ENCODE data around the gene MATN4.

The MATN4 gene

DNA sequence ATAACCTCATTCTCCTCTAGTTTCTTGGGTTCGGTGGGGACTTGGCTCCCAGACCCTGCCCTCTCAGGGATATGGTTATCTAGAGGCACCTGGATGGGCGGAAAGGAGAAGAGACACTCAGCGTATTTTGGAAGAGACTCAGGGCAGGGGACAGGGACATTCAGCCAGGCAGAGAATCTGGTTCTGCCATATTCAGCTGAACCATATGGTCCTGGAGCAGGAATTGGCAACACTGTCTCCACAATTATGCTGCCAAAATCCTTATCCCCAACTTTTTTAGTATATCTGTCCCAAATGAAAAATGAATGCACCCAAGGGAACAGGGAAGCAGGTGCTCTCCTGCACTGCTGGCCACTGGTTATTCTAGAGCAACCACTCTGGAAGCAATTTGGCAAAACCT lies 22.4 kb upstream of the MATN4 start:
- Histone ChIP-seq H3K36me3 (ENCODE audit: control insufficient read depth in 4 of 4, insufficient read depth in 4 of 4, low read length in 3 of 4) (peaks cover 0 to 11% (median 5%) of the 10 kb centered on the region in 4 experiments), H3K4me3 (ENCODE audit: control insufficient read depth in 1 of 7, extremely low read depth in 1 of 7, insufficient read depth in 4 of 7, low read depth in 2 of 7, low read length in 6 of 7) (no peak overlapping the region), H3K27ac (ENCODE audit: insufficient read depth in 1 of 2, low read depth in 1 of 2, low read length in 2 of 2, poor library complexity in 1 of 2, severe bottlenecking in 2 of 2) (no peak overlapping the region), H3K27me3 (replicated peaks in 2 of 5; ENCODE audit: control insufficient read depth in 4 of 5, insufficient read depth in 5 of 5, low read length in 4 of 5) (no peaks in the 10 kb centered on the region), H3K4me1 (ENCODE audit: control extremely low read depth in 1 of 4, control insufficient read depth in 4 of 4, insufficient read depth in 4 of 4, low read length in 3 of 4) (peaks cover 0 to 7% (median 2%) of the 10 kb centered on the region in 4 experiments), H3K9me3 (ENCODE audit: control extremely low read depth in 1 of 5, control insufficient read depth in 4 of 5, insufficient read depth in 2 of 5, low read depth in 1 of 5, low read length in 4 of 5) (no peaks in the 10 kb centered on the region)
- ChIA-PET POLR2A (no interaction called here), CTCF (no interaction called here)
- 100% methylated on average over 3 of the region's 3 CpGs for WGBS (ENCODE audit: insufficient coverage)
- no peak for DNase-seq

DNA sequence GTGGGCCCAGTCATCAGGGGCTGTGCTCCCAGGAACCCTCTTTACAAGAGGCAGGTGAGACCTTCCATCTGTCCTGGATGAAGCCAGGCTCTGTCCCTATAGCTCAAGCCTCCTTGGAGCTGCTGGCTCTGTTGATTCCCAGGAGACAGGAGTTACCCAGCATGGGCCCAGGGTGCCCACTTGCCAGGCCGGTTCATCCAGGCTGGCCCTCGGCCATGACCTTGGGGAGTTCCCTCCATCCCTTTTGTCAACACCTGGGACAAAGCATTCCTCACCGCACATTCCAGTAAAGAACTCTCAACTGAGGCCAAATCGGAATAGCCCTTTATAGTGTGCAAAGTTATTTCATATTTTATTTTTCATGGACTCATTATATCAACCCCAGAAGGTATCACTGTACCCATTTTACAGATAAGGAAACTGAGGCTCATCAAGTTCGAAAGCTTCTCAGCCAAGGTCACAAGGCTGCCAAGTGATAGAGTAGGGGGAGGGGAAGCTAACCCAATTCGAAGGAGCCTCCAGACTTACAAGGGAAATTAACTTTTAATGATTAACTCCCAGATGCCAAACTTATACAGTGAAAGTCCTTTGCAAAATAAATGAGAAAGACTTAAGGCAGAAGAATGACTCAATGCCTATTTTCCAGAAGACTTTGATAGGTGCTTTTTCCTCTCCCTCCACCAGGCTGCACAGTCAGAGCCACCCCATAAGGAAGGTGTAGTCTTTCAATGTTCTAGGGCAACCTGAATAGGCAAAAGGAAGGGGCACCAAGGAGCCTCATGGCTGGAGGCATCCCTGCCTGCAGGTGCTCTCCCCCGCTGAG lies 21.6 kb upstream of the MATN4 start:
- WGBS (ENCODE audit: insufficient coverage): 92% methylated on average over 3 of the region's 7 CpGs
- DNase-seq: no peak
- Histone ChIP-seq H3K4me3 (ENCODE audit: control insufficient read depth in 1 of 7, extremely low read depth in 1 of 7, insufficient read depth in 4 of 7, low read depth in 2 of 7, low read length in 6 of 7) (no peak overlapping the region), H3K4me1 (ENCODE audit: control extremely low read depth in 1 of 4, control insufficient read depth in 4 of 4, insufficient read depth in 4 of 4, low read length in 3 of 4) (peaks cover 0 to 7% (median 2%) of the 10 kb centered on the region in 4 experiments), H3K27ac (ENCODE audit: insufficient read depth in 1 of 2, low read depth in 1 of 2, low read length in 2 of 2, poor library complexity in 1 of 2, severe bottlenecking in 2 of 2) (no peak overlapping the region), H3K27me3 (replicated peaks in 2 of 5; ENCODE audit: control insufficient read depth in 4 of 5, insufficient read depth in 5 of 5, low read length in 4 of 5) (no peaks in the 10 kb centered on the region), H3K36me3 (ENCODE audit: control insufficient read depth in 4 of 4, insufficient read depth in 4 of 4, low read length in 3 of 4) (peaks cover 0 to 11% (median 5%) of the 10 kb centered on the region in 4 experiments), H3K9me3 (ENCODE audit: control extremely low read depth in 1 of 5, control insufficient read depth in 4 of 5, insufficient read depth in 2 of 5, low read depth in 1 of 5, low read length in 4 of 5) (no peaks in the 10 kb centered on the region)
- ChIA-PET CTCF (interaction anchor here (0.6 to 1.8 kb wide), 5 partner anchors 10 to 39 kb away, joined by 3 to 6 read pairs (median 4); partner anchors contain the start of gene SYS1), POLR2A (no interaction called here)

DNA sequence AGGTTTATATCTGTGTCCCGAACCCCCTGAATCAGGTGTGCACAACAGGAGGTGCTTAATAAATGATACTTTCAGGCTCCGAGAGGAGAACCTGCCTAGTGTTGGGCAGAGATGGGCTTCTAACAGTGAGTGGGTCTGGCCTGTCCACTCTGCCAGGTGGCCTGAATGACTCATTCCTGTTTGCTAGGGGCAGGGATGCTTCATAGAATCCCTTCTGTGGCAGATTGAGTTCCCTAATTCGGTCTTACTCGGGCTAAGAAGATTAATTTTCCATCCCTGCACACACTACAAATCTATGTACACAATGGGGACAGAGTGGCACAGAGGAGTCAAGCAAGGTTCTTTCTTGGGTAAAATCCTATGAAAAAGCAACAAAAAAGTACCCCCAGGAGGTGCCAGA lies 20.4 kb upstream of the MATN4 start:
- 95% methylated on average over 2 of the region's 4 CpGs for WGBS (ENCODE audit: insufficient coverage)
- peaks cover 0 to 7% (median 2%) of the 10 kb centered on the region in 4 experiments for H3K4me1 ChIP-seq (ENCODE audit: control extremely low read depth in 1 of 4, control insufficient read depth in 4 of 4, insufficient read depth in 4 of 4, low read length in 3 of 4)
- H3K27me3 ChIP-seq (replicated peaks in 2 of 5; ENCODE audit: control insufficient read depth in 4 of 5, insufficient read depth in 5 of 5, low read length in 4 of 5): no peaks in the 10 kb centered on the region
- H3K36me3 ChIP-seq (ENCODE audit: control insufficient read depth in 4 of 4, insufficient read depth in 4 of 4, low read length in 3 of 4): peaks cover 0 to 11% (median 5%) of the 10 kb centered on the region in 4 experiments
- H3K27ac ChIP-seq (ENCODE audit: insufficient read depth in 1 of 2, low read depth in 1 of 2, low read length in 2 of 2, poor library complexity in 1 of 2, severe bottlenecking in 2 of 2): no peak overlapping the region
- POLR2A ChIA-PET: no interaction called here
- no peak overlapping the region for H3K4me3 ChIP-seq (ENCODE audit: control insufficient read depth in 1 of 7, extremely low read depth in 1 of 7, insufficient read depth in 4 of 7, low read depth in 2 of 7, low read length in 6 of 7)
- DNase-seq: no peak
- H3K9me3 ChIP-seq (ENCODE audit: control extremely low read depth in 1 of 5, control insufficient read depth in 4 of 5, insufficient read depth in 2 of 5, low read depth in 1 of 5, low read length in 4 of 5): no peaks in the 10 kb centered on the region
- CTCF ChIA-PET: interaction anchor here (1.0 to 1.8 kb wide), 4 partner anchors 9 to 40 kb away, joined by 3 to 6 read pairs (median 4); no protein-coding TSS in a partner anchor

DNA sequence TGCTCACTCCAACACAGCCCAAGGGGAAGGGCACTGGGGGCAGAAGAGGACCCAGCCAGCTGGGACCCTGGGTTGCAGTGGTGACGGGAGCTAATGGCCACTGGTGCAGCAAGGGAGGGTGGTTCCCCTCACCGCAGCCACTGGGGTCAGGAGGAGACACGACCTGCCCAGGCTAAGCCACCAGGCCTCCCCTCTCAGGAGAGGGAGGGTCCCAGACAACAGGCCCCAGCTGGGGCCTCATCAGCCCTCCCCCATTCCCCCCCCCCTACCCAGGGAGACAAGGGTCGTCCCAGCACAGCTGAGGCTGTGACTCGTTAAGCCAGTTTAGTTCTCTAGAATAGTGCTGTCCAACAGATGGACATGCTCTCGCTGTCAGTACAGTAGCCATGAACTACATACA lies 17.3 kb upstream of the MATN4 start:
- Histone ChIP-seq H3K9me3 (ENCODE audit: control extremely low read depth in 1 of 5, control insufficient read depth in 4 of 5, insufficient read depth in 2 of 5, low read depth in 1 of 5, low read length in 4 of 5) (no peaks in the 10 kb centered on the region), H3K36me3 (ENCODE audit: control insufficient read depth in 4 of 4, insufficient read depth in 4 of 4, low read length in 3 of 4) (peaks cover 0 to 11% (median 4%) of the 10 kb centered on the region in 4 experiments), H3K27ac (ENCODE audit: insufficient read depth in 1 of 2, low read depth in 1 of 2, low read length in 2 of 2, poor library complexity in 1 of 2, severe bottlenecking in 2 of 2) (no peak overlapping the region), H3K27me3 (replicated peaks in 2 of 5; ENCODE audit: control insufficient read depth in 4 of 5, insufficient read depth in 5 of 5, low read length in 4 of 5) (no peaks in the 10 kb centered on the region), H3K4me3 (ENCODE audit: control insufficient read depth in 1 of 7, extremely low read depth in 1 of 7, insufficient read depth in 4 of 7, low read depth in 2 of 7, low read length in 6 of 7) (no peak overlapping the region), H3K4me1 (ENCODE audit: control extremely low read depth in 1 of 4, control insufficient read depth in 4 of 4, insufficient read depth in 4 of 4, low read length in 3 of 4) (peaks cover 0 to 13% (median 6%) of the 10 kb centered on the region in 4 experiments)
- WGBS (ENCODE audit: insufficient coverage): 96% methylated on average over 6 of the region's 6 CpGs
- CTCF ChIA-PET: interaction anchor here (1.1 to 7.5 kb wide), 4 partner anchors 11 to 445 kb away, joined by 4 to 53 read pairs (median 18); partner anchors contain the start of gene TP53TG5
- POLR2A ChIA-PET: no interaction called here
- no peak for DNase-seq

DNA sequence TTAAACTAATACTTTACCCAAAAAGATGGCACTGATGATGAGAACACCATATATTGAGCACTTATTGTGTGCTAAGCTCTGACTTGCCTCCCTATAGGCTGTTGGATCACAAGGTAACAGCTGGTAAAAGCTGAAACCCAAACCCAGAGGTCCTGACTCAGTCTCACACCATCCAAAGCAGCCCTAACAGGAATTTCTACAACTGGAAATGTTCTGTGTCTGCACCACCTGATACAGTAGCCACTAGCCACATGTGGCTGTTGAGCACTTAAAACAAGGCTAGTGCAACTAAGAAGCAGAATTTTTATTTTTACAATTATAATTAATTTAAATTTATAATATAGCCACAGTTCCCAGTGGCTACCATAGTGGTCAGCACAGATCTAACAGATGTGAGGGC lies 15.6 kb upstream of the MATN4 start:
- DNase-seq: no peak
- Histone ChIP-seq H3K4me3 (ENCODE audit: control insufficient read depth in 1 of 7, extremely low read depth in 1 of 7, insufficient read depth in 4 of 7, low read depth in 2 of 7, low read length in 6 of 7) (no peak overlapping the region), H3K27ac (ENCODE audit: insufficient read depth in 1 of 2, low read depth in 1 of 2, low read length in 2 of 2, poor library complexity in 1 of 2, severe bottlenecking in 2 of 2) (no peak overlapping the region), H3K9me3 (ENCODE audit: control extremely low read depth in 1 of 5, control insufficient read depth in 4 of 5, insufficient read depth in 2 of 5, low read depth in 1 of 5, low read length in 4 of 5) (no peaks in the 10 kb centered on the region), H3K36me3 (ENCODE audit: control insufficient read depth in 4 of 4, insufficient read depth in 4 of 4, low read length in 3 of 4) (peaks cover 0 to 6% (median 2%) of the 10 kb centered on the region in 4 experiments), H3K4me1 (ENCODE audit: control extremely low read depth in 1 of 4, control insufficient read depth in 4 of 4, insufficient read depth in 4 of 4, low read length in 3 of 4) (peaks cover 2 to 24% (median 13%) of the 10 kb centered on the region in 4 experiments), H3K27me3 (replicated peaks in 2 of 5; ENCODE audit: control insufficient read depth in 4 of 5, insufficient read depth in 5 of 5, low read length in 4 of 5) (no peaks in the 10 kb centered on the region)
- POLR2A ChIA-PET: interaction anchor here (1.2 kb wide), 1 partner anchor 23 kb away, joined by 4 read pairs; no protein-coding TSS in a partner anchor
- CTCF ChIA-PET: interaction anchor here (0.7 to 7.5 kb wide), 19 partner anchors 10 to 450 kb away, joined by 3 to 88 read pairs (median 6); partner anchors contain the start of genes PIGT, SYS1 and TP53TG5

DNA sequence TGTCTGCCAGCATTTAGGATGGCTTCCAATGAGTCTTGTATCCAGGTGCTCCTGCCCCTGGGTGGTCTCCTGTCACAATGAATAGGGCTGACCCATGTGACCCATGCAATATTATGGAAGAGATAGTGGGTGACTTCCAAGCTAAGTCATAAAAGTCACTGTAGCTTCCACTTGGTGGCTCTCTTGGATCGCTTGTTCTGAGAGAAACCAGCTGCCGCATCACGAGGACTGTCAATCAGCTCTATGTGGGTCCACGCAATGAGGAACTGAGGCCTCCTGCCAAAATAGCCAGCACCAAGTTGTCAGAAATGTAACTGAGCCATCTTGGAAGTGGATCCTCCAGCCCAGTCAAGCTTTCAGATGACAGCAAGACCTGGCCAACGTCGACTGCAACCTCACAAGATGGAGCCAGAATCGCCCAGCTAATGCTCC lies 14.9 kb upstream of the MATN4 start:
- WGBS (ENCODE audit: insufficient coverage): 0% methylated on average over 4 of the region's 7 CpGs

More for the DNA sequence above, 14.9 kb upstream of the MATN4 start:
- H3K27me3 ChIP-seq (replicated peaks in 2 of 5; ENCODE audit: control insufficient read depth in 4 of 5, insufficient read depth in 5 of 5, low read length in 4 of 5): peaks cover 0 to 2% (median 0%) of the 10 kb centered on the region in 5 experiments
- no peak overlapping the region for H3K4me3 ChIP-seq (ENCODE audit: control insufficient read depth in 1 of 7, extremely low read depth in 1 of 7, insufficient read depth in 4 of 7, low read depth in 2 of 7, low read length in 6 of 7)
- peaks cover 0 to 6% (median 0%) of the 10 kb centered on the region in 4 experiments for H3K36me3 ChIP-seq (ENCODE audit: control insufficient read depth in 4 of 4, insufficient read depth in 4 of 4, low read length in 3 of 4)
- peak; percentile 77 to 90 (median 89) for DNase-seq
- peaks cover 2 to 29% (median 16%) of the 10 kb centered on the region in 4 experiments for H3K4me1 ChIP-seq (ENCODE audit: control extremely low read depth in 1 of 4, control insufficient read depth in 4 of 4, insufficient read depth in 4 of 4, low read length in 3 of 4)
- POLR2A ChIA-PET: interaction anchor here (0.6 to 1.2 kb wide), 2 partner anchors 24 to 167 kb away, joined by 3 to 4 read pairs; no protein-coding TSS in a partner anchor
- no peak overlapping the region for H3K27ac ChIP-seq (ENCODE audit: insufficient read depth in 1 of 2, low read depth in 1 of 2, low read length in 2 of 2, poor library complexity in 1 of 2, severe bottlenecking in 2 of 2)
- H3K9me3 ChIP-seq (ENCODE audit: control extremely low read depth in 1 of 5, control insufficient read depth in 4 of 5, insufficient read depth in 2 of 5, low read depth in 1 of 5, low read length in 4 of 5): no peaks in the 10 kb centered on the region
- CTCF ChIA-PET: interaction anchor here (0.8 to 7.5 kb wide), 30 partner anchors 9 to 451 kb away, joined by 3 to 88 read pairs (median 4); partner anchors contain the start of genes PIGT, SYS1 and TP53TG5
